ENCODE measurements around the gene LRRC63.

Gene LRRC63

GRCh38 chr13:46296115-46296822, 84.5 kb downstream of the LRRC63 start:
- H3K4me3 ChIP-seq (ENCODE audit: low read length): no peak overlapping the region
- H3K4me2 ChIP-seq (ENCODE audit: low read length): peak overlapping the region; percentile 60
- peak overlapping the region; percentile 29 for H3K9ac ChIP-seq (ENCODE audit: low read depth, low read length)
- H3K36me3 ChIP-seq (ENCODE audit: insufficient read depth, low read length): no peaks in the 10 kb centered on the region
- no peaks in the 10 kb centered on the region for H3K9me3 ChIP-seq (replicated peaks; ENCODE audit: low read length)
- H3K27me3 ChIP-seq (ENCODE audit: control insufficient read depth, insufficient read depth, low read length): no peaks in the 10 kb centered on the region
- H3K4me1 ChIP-seq (ENCODE audit: control insufficient read depth, insufficient read depth, low read length): peaks cover 27% of the 10 kb centered on the region

GRCh38 chr13:46296921-46297320, 85.2 kb downstream of the LRRC63 start:
- Histone ChIP-seq H3K27me3 (ENCODE audit: control insufficient read depth, insufficient read depth, low read length) (no peaks in the 10 kb centered on the region), H3K9me3 (replicated peaks; ENCODE audit: low read length) (no peaks in the 10 kb centered on the region), H3K4me2 (ENCODE audit: low read length) (peak overlapping the region; percentile 27), H3K9ac (ENCODE audit: low read depth, low read length) (no peak overlapping the region), H3K4me1 (ENCODE audit: control insufficient read depth, insufficient read depth, low read length) (peaks cover 27% of the 10 kb centered on the region), H3K36me3 (ENCODE audit: insufficient read depth, low read length) (no peaks in the 10 kb centered on the region), H3K4me3 (ENCODE audit: low read length) (no peak overlapping the region)

GRCh38 chr13:46297361-46297811, 85.7 kb downstream of the LRRC63 start:
- H3K4me1 ChIP-seq (ENCODE audit: control insufficient read depth, insufficient read depth, low read length): peaks cover 27% of the 10 kb centered on the region
- no peaks in the 10 kb centered on the region for H3K9me3 ChIP-seq (replicated peaks; ENCODE audit: low read length)
- H3K36me3 ChIP-seq (ENCODE audit: insufficient read depth, low read length): no peaks in the 10 kb centered on the region
- H3K4me2 ChIP-seq (ENCODE audit: low read length): peak overlapping the region; percentile 27
- H3K4me3 ChIP-seq (ENCODE audit: low read length): no peak overlapping the region
- no peaks in the 10 kb centered on the region for H3K27me3 ChIP-seq (ENCODE audit: control insufficient read depth, insufficient read depth, low read length)
- H3K9ac ChIP-seq (ENCODE audit: low read depth, low read length): no peak overlapping the region

GRCh38 chr13:46303742-46304385, 92.1 kb downstream of the LRRC63 start:
- Histone ChIP-seq H3K4me1 (ENCODE audit: control insufficient read depth, insufficient read depth, low read length) (no peaks in the 10 kb centered on the region), H3K9ac (ENCODE audit: low read depth, low read length) (no peak overlapping the region), H3K36me3 (ENCODE audit: insufficient read depth, low read length) (no peaks in the 10 kb centered on the region), H3K9me3 (replicated peaks; ENCODE audit: low read length) (no peaks in the 10 kb centered on the region), H3K27me3 (ENCODE audit: control insufficient read depth, insufficient read depth, low read length) (no peaks in the 10 kb centered on the region), H3K4me2 (ENCODE audit: low read length) (no peak overlapping the region), H3K4me3 (ENCODE audit: low read length) (no peak overlapping the region)

GRCh38 chr13:46304546-46304945, 92.8 kb downstream of the LRRC63 start:
- Histone ChIP-seq H3K9ac (ENCODE audit: low read depth, low read length) (no peak overlapping the region), H3K4me3 (ENCODE audit: low read length) (no peak overlapping the region), H3K36me3 (ENCODE audit: insufficient read depth, low read length) (no peaks in the 10 kb centered on the region), H3K4me1 (ENCODE audit: control insufficient read depth, insufficient read depth, low read length) (no peaks in the 10 kb centered on the region), H3K27me3 (ENCODE audit: control insufficient read depth, insufficient read depth, low read length) (no peaks in the 10 kb centered on the region), H3K9me3 (replicated peaks; ENCODE audit: low read length) (no peaks in the 10 kb centered on the region), H3K4me2 (ENCODE audit: low read length) (no peak overlapping the region)

GRCh38 chr13:46307554-46307953, 95.8 kb downstream of the LRRC63 start:
- H3K27me3 ChIP-seq (ENCODE audit: control insufficient read depth, insufficient read depth, low read length): no peaks in the 10 kb centered on the region
- no peaks in the 10 kb centered on the region for H3K9me3 ChIP-seq (replicated peaks; ENCODE audit: low read length)
- no peak overlapping the region for H3K9ac ChIP-seq (ENCODE audit: low read depth, low read length)
- no peak overlapping the region for H3K4me3 ChIP-seq (ENCODE audit: low read length)
- no peaks in the 10 kb centered on the region for H3K36me3 ChIP-seq (ENCODE audit: insufficient read depth, low read length)
- no peaks in the 10 kb centered on the region for H3K4me1 ChIP-seq (ENCODE audit: control insufficient read depth, insufficient read depth, low read length)
- no peak overlapping the region for H3K4me2 ChIP-seq (ENCODE audit: low read length)

- no peak overlapping the region for H3K9ac ChIP-seq (ENCODE audit: low read depth, low read length)
- no peak overlapping the region for H3K4me3 ChIP-seq (ENCODE audit: low read length)
- no peaks in the 10 kb centered on the region for H3K27me3 ChIP-seq (ENCODE audit: control insufficient read depth, insufficient read depth, low read length)
- H3K4me1 ChIP-seq (ENCODE audit: control insufficient read depth, insufficient read depth, low read length): no peaks in the 10 kb centered on the region
- H3K4me2 ChIP-seq (ENCODE audit: low read length): no peak overlapping the region
- H3K36me3 ChIP-seq (ENCODE audit: insufficient read depth, low read length): no peaks in the 10 kb centered on the region
- H3K9me3 ChIP-seq (replicated peaks; ENCODE audit: low read length): no peaks in the 10 kb centered on the region
Measured at GRCh38 chr13:46310066-46310465, 98.3 kb downstream of the LRRC63 start.

- no peak overlapping the region for H3K4me2 ChIP-seq (ENCODE audit: low read length)
- H3K4me1 ChIP-seq (ENCODE audit: control insufficient read depth, insufficient read depth, low read length): no peaks in the 10 kb centered on the region
- H3K36me3 ChIP-seq (ENCODE audit: insufficient read depth, low read length): no peaks in the 10 kb centered on the region
- H3K9ac ChIP-seq (ENCODE audit: low read depth, low read length): no peak overlapping the region
- H3K27me3 ChIP-seq (ENCODE audit: control insufficient read depth, insufficient read depth, low read length): no peaks in the 10 kb centered on the region
- no peak overlapping the region for H3K4me3 ChIP-seq (ENCODE audit: low read length)
- no peaks in the 10 kb centered on the region for H3K9me3 ChIP-seq (replicated peaks; ENCODE audit: low read length)
Measured at GRCh38 chr13:46311217-46311616, 99.5 kb downstream of the LRRC63 start.

GRCh38 chr13:46313024-46313423, 101.3 kb downstream of the LRRC63 start:
- no peaks in the 10 kb centered on the region for H3K36me3 ChIP-seq (ENCODE audit: insufficient read depth, low read length)
- no peak overlapping the region for H3K4me3 ChIP-seq (ENCODE audit: low read length)
- H3K9me3 ChIP-seq (replicated peaks; ENCODE audit: low read length): no peaks in the 10 kb centered on the region
- H3K4me1 ChIP-seq (ENCODE audit: control insufficient read depth, insufficient read depth, low read length): no peaks in the 10 kb centered on the region
- no peaks in the 10 kb centered on the region for H3K27me3 ChIP-seq (ENCODE audit: control insufficient read depth, insufficient read depth, low read length)
- H3K4me2 ChIP-seq (ENCODE audit: low read length): no peak overlapping the region
- no peak overlapping the region for H3K9ac ChIP-seq (ENCODE audit: low read depth, low read length)

- Histone ChIP-seq H3K9ac (ENCODE audit: low read depth, low read length) (no peak overlapping the region), H3K4me2 (ENCODE audit: low read length) (no peak overlapping the region), H3K27me3 (ENCODE audit: control insufficient read depth, insufficient read depth, low read length) (peaks cover 2% of the 10 kb centered on the region), H3K4me3 (ENCODE audit: low read length) (no peak overlapping the region), H3K4me1 (ENCODE audit: control insufficient read depth, insufficient read depth, low read length) (no peaks in the 10 kb centered on the region), H3K9me3 (replicated peaks; ENCODE audit: low read length) (no peaks in the 10 kb centered on the region), H3K36me3 (ENCODE audit: insufficient read depth, low read length) (no peaks in the 10 kb centered on the region)
Measured at GRCh38 chr13:46313432-46314257, 101.9 kb downstream of the LRRC63 start.

- Histone ChIP-seq H3K4me2 (ENCODE audit: low read length) (no peak overlapping the region), H3K4me1 (ENCODE audit: control insufficient read depth, insufficient read depth, low read length) (no peaks in the 10 kb centered on the region)
Measured at GRCh38 chr13:46314587-46314986, 102.9 kb downstream of the LRRC63 start.

More at GRCh38 chr13:46314587-46314986, 102.9 kb downstream of the LRRC63 start:
- no peaks in the 10 kb centered on the region for H3K36me3 ChIP-seq (ENCODE audit: insufficient read depth, low read length)
- H3K9me3 ChIP-seq (replicated peaks; ENCODE audit: low read length): no peaks in the 10 kb centered on the region
- H3K27me3 ChIP-seq (ENCODE audit: control insufficient read depth, insufficient read depth, low read length): peaks cover 7% of the 10 kb centered on the region
- no peak overlapping the region for H3K9ac ChIP-seq (ENCODE audit: low read depth, low read length)
- H3K4me3 ChIP-seq (ENCODE audit: low read length): no peak overlapping the region
